Activated CD4-positive, alpha-beta memory T cell treated with anti-CD3 and anti-CD28 coated beads, Interleukin-2, amount 10 ng/mL, durations not matched to agents 7 days and 5 days (primary cell): Measurements from ENCODE around the gene TEK. TPM values are rescaled to one million over a fixed set of nuclear protein-coding genes. Genes with fewer than 3 reads are reported as not detected.
"Not testable (repeated sequence)": the region's sequence is repeated elsewhere in the genome, so short reads cannot be mapped to it uniquely, and the experiment has no call there.

Experiments used
- CTCF ChIA-PET: fragments of 350-600 bp; sonication (Branson Sonifier 250); formaldehyde crosslinking; loops from one replicate; lab custom pipeline; 2021; ENCODE audit warnings: antibody characterized with exemption, inconsistent platforms; lab: Charles Lee
- POLR2A ChIA-PET: fragments of 350-600 bp; sonication (Branson Sonifier 250); formaldehyde crosslinking; loops from one replicate; lab custom pipeline; 2021; ENCODE audit warnings: antibody characterized with exemption; lab: Charles Lee
- DNase-seq: peaks from one replicate; pipeline ENCODE4 v3.0.0-alpha.2; 2020
- H3K27ac Mint-ChIP-seq: one replicate; pipeline ENCODE4 v1.8.0; 2021; ENCODE audit warnings: mild to moderate bottlenecking, mixed read lengths
- H3K27me3 Mint-ChIP-seq: one replicate; pipeline ENCODE4 v1.8.0; 2021; ENCODE audit warnings: mixed read lengths
- H3K36me3 Mint-ChIP-seq: one replicate; pipeline ENCODE4 v1.8.0; 2021; ENCODE audit warnings: low read depth, mixed read lengths
- H3K4me1 Mint-ChIP-seq: one replicate; pipeline ENCODE4 v1.8.0; 2021; ENCODE audit warnings: mixed read lengths
- H3K4me3 Mint-ChIP-seq: one replicate; pipeline ENCODE4 v1.8.0; 2021; ENCODE audit warnings: mild to moderate bottlenecking, mixed read lengths
- H3K9me3 Mint-ChIP-seq: one replicate; pipeline ENCODE4 v1.8.0; 2021; ENCODE audit warnings: mixed read lengths
- total RNA-seq, 2 experiments: library from RNA; stranded (reverse); gene quantifications; one replicate each; pipeline ENCODE4 v1.2.3, GENCODE V29; 2021

TEK gene
- total RNA-seq, 2 experiments from 2014 or later, result not detected

DNA sequence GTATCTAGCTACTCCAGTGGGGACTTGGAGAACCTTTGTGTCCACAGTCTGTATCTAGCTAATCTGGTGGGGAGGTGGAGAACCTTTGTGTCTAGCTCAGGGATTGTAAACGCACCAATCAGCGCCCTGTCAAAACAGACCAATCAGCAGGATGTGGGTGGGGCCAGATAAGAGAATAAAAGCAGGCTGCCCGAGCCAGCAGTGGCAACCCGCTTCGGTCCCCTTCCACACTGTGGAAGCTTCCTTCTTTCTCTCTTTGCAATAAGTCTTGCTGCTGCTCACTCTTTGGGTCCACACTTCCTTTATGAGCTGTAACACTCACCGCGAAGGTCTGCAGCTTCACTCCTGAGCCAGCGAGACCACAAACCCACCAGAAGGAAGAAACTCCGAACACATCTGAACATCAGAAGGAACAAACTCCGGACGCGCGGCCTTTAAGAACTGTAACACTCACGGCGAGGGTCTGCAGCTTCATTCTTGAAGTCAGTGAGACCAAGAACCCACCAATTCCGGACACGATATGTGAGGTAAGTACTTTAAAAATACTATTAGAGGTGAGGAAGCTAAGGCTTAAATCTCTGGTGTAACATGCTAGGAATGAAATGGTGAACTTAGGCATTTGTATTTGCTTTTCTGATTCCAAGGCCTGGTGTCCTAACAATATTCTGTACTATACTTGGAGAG lies 15.5 kb upstream of the TEK start:
- H3K36me3 Mint-ChIP-seq, DNase-seq, H3K4me1 Mint-ChIP-seq, H3K27ac Mint-ChIP-seq, POLR2A ChIA-PET, H3K27me3 Mint-ChIP-seq, CTCF ChIA-PET, H3K9me3 Mint-ChIP-seq, H3K4me3 Mint-ChIP-seq: not testable (repeated sequence)

DNA sequence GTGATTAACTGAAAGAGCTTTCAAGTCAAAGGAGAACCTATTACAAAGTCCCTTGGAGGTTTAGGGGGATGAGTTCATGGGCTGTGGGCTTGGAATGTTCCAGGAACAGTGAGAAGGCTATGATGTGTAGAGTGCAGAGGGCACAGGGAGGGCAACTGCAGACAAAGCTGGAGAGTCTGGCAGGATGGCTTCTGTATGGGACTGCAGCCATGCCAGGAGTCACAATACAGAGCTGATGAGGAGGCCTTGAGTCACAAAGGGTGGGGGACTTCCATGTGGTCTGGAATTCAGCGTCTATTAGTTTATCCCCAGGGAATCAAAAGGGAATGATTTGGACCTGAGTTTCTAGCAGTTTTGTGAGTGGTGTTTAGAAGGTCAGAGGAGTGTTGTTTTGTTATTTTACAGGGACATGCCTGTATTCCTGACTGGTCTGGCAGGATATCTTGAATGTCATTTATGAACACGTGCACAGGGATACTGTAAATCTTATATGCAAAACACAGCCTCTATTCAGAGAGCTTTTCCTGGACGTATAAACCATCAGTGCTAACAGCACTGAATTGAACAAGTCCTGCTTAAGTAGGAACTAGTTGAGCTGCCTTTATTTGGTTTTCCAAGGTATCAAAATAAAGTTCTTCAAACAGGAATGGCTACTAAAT lies 14.3 kb upstream of the TEK start:
- H3K36me3 Mint-ChIP-seq, result no peaks in the 10 kb centered on the region
- no peak for DNase-seq
- H3K27ac Mint-ChIP-seq, result no peak overlapping the region
- no peak overlapping the region for H3K4me3 Mint-ChIP-seq
- peaks cover 3% of the 10 kb centered on the region for H3K27me3 Mint-ChIP-seq
- CTCF ChIA-PET, result no interaction called here
- POLR2A ChIA-PET, result no interaction called here
- H3K9me3 Mint-ChIP-seq, result no peaks in the 10 kb centered on the region
- no peaks in the 10 kb centered on the region for H3K4me1 Mint-ChIP-seq

DNA sequence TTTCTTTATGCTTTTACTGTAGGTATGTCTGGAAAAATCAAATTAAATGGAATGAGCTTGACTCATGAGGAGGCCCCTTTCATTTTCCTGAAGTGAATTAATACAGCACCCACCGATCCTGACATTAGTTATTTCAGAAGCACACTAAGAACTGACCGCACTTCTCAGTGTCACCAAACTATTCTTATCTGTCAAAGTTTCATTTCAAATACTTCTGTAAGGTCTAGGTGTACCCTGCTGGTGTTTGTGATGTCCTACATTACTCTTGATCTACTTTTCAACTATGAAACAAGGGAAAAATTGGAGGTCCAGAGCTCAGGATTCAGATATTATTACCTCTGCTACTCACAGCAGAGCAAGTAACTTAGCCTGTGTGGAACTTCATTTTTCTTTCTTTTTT lies 1.8 kb upstream of the TEK start:
- no peak overlapping the region for H3K4me3 Mint-ChIP-seq
- DNase-seq, result no peak
- H3K9me3 Mint-ChIP-seq, result no peaks in the 10 kb centered on the region
- no peaks in the 10 kb centered on the region for H3K36me3 Mint-ChIP-seq
- no peak overlapping the region for H3K27ac Mint-ChIP-seq
- CTCF ChIA-PET, result interaction anchor here (0.7 kb wide), 1 partner anchor 15 kb away, joined by 5 read pairs; no protein-coding TSS in a partner anchor
- H3K27me3 Mint-ChIP-seq, result no peaks in the 10 kb centered on the region
- no peaks in the 10 kb centered on the region for H3K4me1 Mint-ChIP-seq
- POLR2A ChIA-PET, result no interaction called here

DNA sequence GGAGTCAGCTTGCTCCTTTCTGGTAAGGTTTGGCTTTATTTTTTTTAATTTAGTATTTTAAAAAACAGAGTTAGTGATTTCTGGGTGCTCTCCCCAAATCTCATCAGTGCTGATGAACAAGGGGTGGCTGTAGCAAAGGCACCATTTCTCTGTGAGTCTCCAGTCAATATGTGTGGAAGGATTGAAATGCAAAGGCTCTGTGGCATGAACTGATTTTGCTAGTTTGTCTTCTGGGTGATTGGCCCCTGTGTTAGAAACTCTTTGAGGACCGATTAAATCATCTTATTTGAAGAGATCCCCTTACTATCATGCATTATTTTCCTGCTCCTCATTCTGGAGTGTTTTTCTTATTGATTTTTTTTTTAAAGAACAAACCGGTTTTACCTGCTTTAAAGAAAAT lies 596 bp downstream of the TEK start:
- no peaks in the 10 kb centered on the region for H3K36me3 Mint-ChIP-seq
- no peak for DNase-seq
- CTCF ChIA-PET, result no interaction called here
- H3K4me1 Mint-ChIP-seq, result no peaks in the 10 kb centered on the region
- H3K27ac Mint-ChIP-seq, result no peak overlapping the region
- no peaks in the 10 kb centered on the region for H3K27me3 Mint-ChIP-seq
- no peak overlapping the region for H3K4me3 Mint-ChIP-seq
- POLR2A ChIA-PET, result no interaction called here
- H3K9me3 Mint-ChIP-seq, result no peaks in the 10 kb centered on the region

DNA sequence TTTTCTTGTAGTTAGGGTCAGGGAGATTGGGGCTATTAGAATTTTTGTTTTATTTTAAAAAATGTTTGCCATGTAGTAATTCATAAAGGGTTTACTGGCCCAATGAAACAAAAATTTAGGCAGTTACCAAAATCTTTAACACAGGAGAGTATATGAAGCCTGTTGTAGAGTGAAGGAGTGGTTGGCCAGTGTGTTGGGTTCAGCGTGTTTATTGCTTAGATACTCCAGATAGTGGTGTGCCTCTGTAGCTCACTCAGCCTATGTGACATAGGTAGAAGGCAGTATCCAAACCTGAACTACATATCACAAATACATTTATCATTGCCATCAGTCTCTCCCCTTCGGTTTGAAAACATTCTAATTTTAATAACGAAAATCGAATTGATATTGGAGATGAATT lies 1.2 kb downstream of the TEK start:
- Mint-ChIP-seq H3K36me3 (no peaks in the 10 kb centered on the region), H3K4me1 (no peaks in the 10 kb centered on the region)
- CTCF ChIA-PET, result no interaction called here

DNA sequence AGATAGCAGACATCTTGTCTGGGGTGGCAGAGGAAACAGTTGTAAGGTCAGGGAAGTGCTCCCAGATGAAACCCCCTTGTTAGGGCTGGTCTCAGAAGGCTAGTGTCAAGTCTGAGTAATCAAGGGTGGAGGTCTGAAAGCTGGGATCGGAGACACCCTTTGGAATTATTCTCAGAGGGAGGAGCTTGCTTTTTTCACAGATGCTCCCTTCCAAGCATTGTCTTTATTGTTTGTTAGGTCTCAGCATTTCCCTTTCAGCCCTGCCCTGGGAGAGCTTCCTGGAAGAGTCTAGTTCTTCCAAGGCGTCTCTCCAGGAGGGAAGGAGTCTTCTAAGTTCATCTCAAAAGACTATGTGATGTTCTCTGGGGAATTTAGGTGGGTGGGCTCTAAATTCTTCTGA lies 3.2 kb downstream of the TEK start:
- Mint-ChIP-seq H3K27ac (no peak overlapping the region), H3K4me3 (no peak overlapping the region), H3K27me3 (no peaks in the 10 kb centered on the region), H3K36me3 (no peaks in the 10 kb centered on the region), H3K4me1 (no peaks in the 10 kb centered on the region), H3K9me3 (no peaks in the 10 kb centered on the region)
- DNase-seq, result no peak
- ChIA-PET CTCF (no interaction called here), POLR2A (no interaction called here)

More for the DNA sequence above, 1.2 kb downstream of the TEK start:
- DNase-seq, result no peak
- Mint-ChIP-seq H3K4me3 (no peak overlapping the region), H3K9me3 (no peaks in the 10 kb centered on the region), H3K27ac (no peak overlapping the region), H3K27me3 (no peaks in the 10 kb centered on the region)
- POLR2A ChIA-PET, result no interaction called here

DNA sequence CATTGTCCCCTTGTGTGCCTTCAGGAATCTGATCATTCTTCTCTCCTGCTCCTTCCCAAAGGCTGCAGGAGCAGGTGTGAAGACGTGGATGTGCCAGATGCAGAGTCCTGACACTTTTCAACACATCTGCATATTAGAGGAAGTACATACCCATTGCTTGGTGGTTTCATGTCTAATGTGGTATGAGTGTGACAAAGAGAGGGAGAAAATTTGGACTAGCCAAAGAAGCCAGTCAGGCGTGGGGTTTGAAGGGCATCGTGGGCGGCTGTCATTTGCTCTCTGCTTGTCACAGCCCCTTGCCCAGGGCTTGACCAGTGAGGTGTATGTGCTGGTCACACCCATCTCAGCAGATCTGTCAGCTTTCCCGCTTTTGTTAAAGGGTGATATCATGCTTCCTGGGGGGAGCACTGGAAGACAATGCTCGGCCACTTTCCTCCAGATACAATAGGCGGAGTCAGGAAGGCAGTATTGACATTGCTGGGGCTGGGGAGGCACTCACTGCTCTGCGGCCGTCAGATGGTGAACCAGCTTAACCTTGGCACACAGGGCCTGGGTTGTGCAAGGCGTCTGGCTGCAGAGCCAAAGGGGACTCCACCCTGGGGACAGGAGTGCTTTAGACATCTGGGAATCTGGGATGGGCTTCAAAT lies 8.6 kb downstream of the TEK start:
- DNase-seq, result no peak
- no peak overlapping the region for H3K4me3 Mint-ChIP-seq
- H3K4me1 Mint-ChIP-seq, result no peaks in the 10 kb centered on the region
- H3K36me3 Mint-ChIP-seq, result no peaks in the 10 kb centered on the region
- H3K27me3 Mint-ChIP-seq, result no peaks in the 10 kb centered on the region
- POLR2A ChIA-PET, result no interaction called here
- CTCF ChIA-PET, result no interaction called here
- H3K9me3 Mint-ChIP-seq, result no peaks in the 10 kb centered on the region
- H3K27ac Mint-ChIP-seq, result no peak overlapping the region

DNA sequence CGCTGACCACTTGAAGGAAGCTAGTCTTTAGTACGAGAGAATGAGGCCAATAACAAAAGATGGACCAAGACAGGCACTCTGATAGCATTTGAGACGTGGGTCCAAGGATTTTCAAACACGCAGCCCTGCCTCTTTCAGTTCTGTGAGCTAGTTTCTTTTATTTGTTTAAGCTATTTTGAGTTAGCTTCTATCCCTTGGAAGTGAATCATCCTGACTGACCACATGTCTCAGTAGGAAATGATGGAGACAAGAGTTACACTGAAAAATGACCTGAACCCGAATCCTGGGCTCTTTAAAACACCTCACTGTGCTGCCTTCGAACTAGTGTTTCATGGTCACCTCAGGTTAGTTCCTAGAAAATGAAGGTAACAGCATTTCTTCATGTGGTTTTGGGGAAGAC lies 9.9 kb downstream of the TEK start:
- Mint-ChIP-seq H3K9me3 (no peaks in the 10 kb centered on the region), H3K27me3 (no peaks in the 10 kb centered on the region), H3K27ac (no peak overlapping the region), H3K4me1 (no peaks in the 10 kb centered on the region), H3K36me3 (no peaks in the 10 kb centered on the region), H3K4me3 (no peak overlapping the region)
- ChIA-PET POLR2A (no interaction called here), CTCF (no interaction called here)
- no peak for DNase-seq

DNA sequence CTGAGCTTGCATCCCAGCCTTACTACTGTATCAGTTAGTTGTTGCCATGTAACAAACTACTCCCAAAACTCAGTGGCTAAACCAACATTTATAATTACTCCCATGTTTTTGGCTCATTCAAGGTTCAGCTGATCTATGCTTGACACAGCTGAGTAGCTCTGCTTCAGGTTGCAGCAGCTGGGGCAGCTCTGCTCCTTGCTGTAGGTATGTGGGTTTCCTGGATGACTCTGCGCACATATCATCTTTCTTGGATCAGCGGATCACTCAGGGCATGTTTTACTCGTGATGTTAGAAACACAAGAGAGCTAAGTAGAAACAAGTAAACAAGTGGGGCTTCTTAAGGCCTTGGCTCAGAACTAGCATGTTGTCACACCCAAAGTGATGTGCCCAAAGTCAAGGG lies 15.1 kb downstream of the TEK start:
- Mint-ChIP-seq H3K27ac (no peak overlapping the region), H3K4me1 (no peaks in the 10 kb centered on the region), H3K9me3 (no peaks in the 10 kb centered on the region), H3K4me3 (no peak overlapping the region), H3K36me3 (no peaks in the 10 kb centered on the region), H3K27me3 (peaks cover 3% of the 10 kb centered on the region)
- CTCF ChIA-PET, result interaction anchor here (1.2 kb wide), 1 partner anchor 13 kb away, joined by 3 read pairs; no protein-coding TSS in a partner anchor
- DNase-seq, result no peak
- POLR2A ChIA-PET, result no interaction called here

DNA sequence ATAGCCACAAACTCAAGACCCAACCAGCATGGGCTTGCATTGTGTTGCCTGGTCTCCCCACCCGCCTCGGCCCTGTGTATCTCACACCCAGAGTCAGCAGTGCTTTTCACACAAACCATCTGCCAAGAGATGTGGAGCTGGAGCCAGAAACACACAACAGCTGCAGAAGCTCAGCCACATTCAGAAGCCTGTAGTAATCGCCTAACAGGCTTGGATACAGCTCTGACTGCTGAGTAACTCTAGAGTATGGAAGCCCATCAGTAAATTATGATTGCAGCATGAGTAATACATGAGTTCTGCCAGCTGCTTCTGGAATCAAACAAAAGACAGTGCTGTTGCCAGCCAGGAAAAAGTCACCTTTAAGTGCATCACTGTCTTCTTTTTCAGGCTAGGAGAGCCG lies 16.0 kb downstream of the TEK start:
- H3K27me3 Mint-ChIP-seq, result peaks cover 3% of the 10 kb centered on the region
- ChIA-PET POLR2A (no interaction called here), CTCF (interaction anchor here (0.6 to 1.2 kb wide), 2 partner anchors 13 to 14 kb away, joined by 3 read pairs; no protein-coding TSS in a partner anchor)
- DNase-seq, result no peak
- H3K9me3 Mint-ChIP-seq, result no peaks in the 10 kb centered on the region
- H3K4me1 Mint-ChIP-seq, result no peaks in the 10 kb centered on the region
- no peaks in the 10 kb centered on the region for H3K36me3 Mint-ChIP-seq
- no peak overlapping the region for H3K27ac Mint-ChIP-seq
- H3K4me3 Mint-ChIP-seq, result no peak overlapping the region

DNA sequence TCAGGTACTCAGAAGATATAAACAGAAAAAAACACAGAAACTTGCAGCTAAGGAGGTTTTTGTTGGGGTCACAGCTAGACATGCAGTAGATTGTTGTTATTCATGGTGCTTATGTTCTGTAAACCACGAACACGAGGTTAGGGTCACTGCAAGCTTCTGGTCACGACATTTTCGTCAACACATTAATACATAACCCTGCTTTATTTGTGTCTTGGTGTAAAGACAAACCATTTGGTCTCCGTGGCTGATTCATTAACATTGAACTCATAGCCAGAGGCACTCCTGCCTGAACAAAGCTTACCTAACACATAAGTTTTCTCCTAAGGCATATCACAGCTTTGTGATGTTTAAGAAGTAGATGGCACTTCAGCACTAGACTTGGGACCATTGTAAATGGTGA lies 16.9 kb downstream of the TEK start:
- POLR2A ChIA-PET, result no interaction called here
- Mint-ChIP-seq H3K9me3 (no peaks in the 10 kb centered on the region), H3K36me3 (no peaks in the 10 kb centered on the region)

DNA sequence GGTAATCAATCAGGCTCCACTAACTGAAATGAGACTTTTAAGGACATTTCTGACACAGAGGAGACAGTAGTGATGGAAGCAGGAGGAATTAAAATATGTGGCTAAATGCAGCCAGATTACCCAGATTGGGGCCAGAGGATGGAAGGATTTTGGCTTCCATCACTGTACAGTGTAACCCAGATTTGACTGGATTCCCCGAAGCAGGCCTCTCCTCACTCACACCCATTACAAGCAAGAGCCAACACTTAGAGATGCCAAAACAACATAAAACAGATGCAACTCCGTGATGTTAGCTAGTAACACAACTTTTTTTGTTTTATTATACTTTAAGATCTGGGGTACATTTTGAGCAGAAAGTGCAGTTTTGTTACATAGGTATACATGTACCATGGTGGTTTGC lies 17.6 kb downstream of the TEK start:
- no peaks in the 10 kb centered on the region for H3K36me3 Mint-ChIP-seq
- ChIA-PET CTCF (no interaction called here), POLR2A (no interaction called here)

More for the DNA sequence above, 16.9 kb downstream of the TEK start:
- CTCF ChIA-PET, result no interaction called here
- no peaks in the 10 kb centered on the region for H3K4me1 Mint-ChIP-seq
- H3K4me3 Mint-ChIP-seq, result no peak overlapping the region
- peaks cover 3% of the 10 kb centered on the region for H3K27me3 Mint-ChIP-seq
- H3K27ac Mint-ChIP-seq, result no peak overlapping the region
- no peak for DNase-seq

DNA sequence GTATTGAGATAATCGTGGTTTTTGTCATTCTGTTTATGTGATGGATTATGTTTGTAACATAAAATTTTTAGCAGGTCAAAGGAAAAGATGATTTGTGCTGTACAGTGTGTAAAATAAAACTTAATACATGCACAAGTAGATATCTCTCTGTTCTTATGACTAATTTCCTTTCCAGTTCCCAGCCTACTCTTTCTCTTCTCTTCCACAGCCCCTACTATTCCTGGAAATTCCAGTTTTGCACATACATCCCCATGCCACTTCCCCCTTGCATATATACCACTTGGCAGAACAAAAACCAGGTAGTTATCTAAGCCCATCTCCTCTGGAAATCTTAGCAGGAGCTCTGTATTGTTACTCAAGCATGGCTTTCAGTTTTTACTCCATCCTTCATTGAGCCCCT lies 20.2 kb downstream of the TEK start:
- ChIA-PET CTCF (no interaction called here), POLR2A (interaction anchor here (0.6 kb wide), 1 partner anchor 135 kb away, joined by 3 read pairs; no protein-coding TSS in a partner anchor)
- no peak for DNase-seq
- H3K9me3 Mint-ChIP-seq, result no peaks in the 10 kb centered on the region
- H3K4me1 Mint-ChIP-seq, result no peaks in the 10 kb centered on the region
- H3K27ac Mint-ChIP-seq, result no peak overlapping the region
- H3K27me3 Mint-ChIP-seq, result peaks cover 3% of the 10 kb centered on the region
- H3K36me3 Mint-ChIP-seq, result no peaks in the 10 kb centered on the region
- no peak overlapping the region for H3K4me3 Mint-ChIP-seq

More for the DNA sequence above, 17.6 kb downstream of the TEK start:
- Mint-ChIP-seq H3K9me3 (no peaks in the 10 kb centered on the region), H3K27ac (no peak overlapping the region), H3K27me3 (peaks cover 3% of the 10 kb centered on the region), H3K4me1 (no peaks in the 10 kb centered on the region), H3K4me3 (no peak overlapping the region)
- DNase-seq, result no peak
